K562 (cell line): Measurements from ENCODE around the gene LY6G6C. TPM values are rescaled to one million over a fixed set of nuclear protein-coding genes. Genes with fewer than 3 reads are reported as not detected.

Experiments
- ARNT ChIP-seq, 2 experiments: fragments of 450-650 bp; IDR thresholded peaks; 2 replicates each; pipeline ENCODE4 v1.6.1; 2016; ENCODE audit warnings: mild to moderate bottlenecking in 1 of 2
- CBFA2T2 ChIP-seq: fragments of 450-650 bp; conservative IDR thresholded peaks from 2 replicates; pipeline ENCODE4 v1.6.1; 2017; ENCODE audit warnings: mild to moderate bottlenecking
- ESRRA ChIP-seq: fragments of 450-650 bp; IDR thresholded peaks from 2 replicates; pipeline ENCODE4 v1.6.1; 2014; ENCODE audit warnings: low read depth, mild to moderate bottlenecking, moderate library complexity, borderline replicate concordance
- FOS ChIP-seq: IDR thresholded peaks from 3 replicates; pipeline ENCODE4 v1.6.1; 2011; ENCODE audit not compliant: insufficient read length; ENCODE audit errors: extremely low read depth
- KHSRP ChIP-seq: fragments of 450-650 bp; IDR thresholded peaks from 2 replicates; pipeline ENCODE4 v1.6.1; 2017
- PHB2 ChIP-seq: fragments of 450-650 bp; IDR thresholded peaks from 2 replicates; pipeline ENCODE4 v1.6.1; 2017; ENCODE audit warnings: low read depth
- PHF20 ChIP-seq: fragments of 450-650 bp; IDR thresholded peaks from 2 replicates; pipeline ENCODE4 v1.6.1; 2018; ENCODE audit not compliant: partially characterized antibody
- RAD21 ChIP-seq, 2 experiments: fragments of 250-450 bp in 1 of 2; fragments of 450-650 bp in 1 of 2; sonication (Bioruptor Pico) in 1 of 2; formaldehyde crosslinking in 1 of 2; IDR thresholded peaks in 1 of 2; conservative IDR thresholded peaks in 1 of 2; 2 replicates each; pipeline versions ENCODE4 v1.4.0 to v1.8.0; 2020 to 2022; ENCODE audit warnings: mild to moderate bottlenecking in 2 of 2, moderate library complexity in 1 of 2
- RB1 ChIP-seq: fragments of 450-650 bp; IDR thresholded peaks from 2 replicates; pipeline ENCODE4 v1.6.1; 2017; ENCODE audit warnings: low read depth, mild to moderate bottlenecking
- RBBP5 ChIP-seq: fragments of 200-600 bp; sonication (generic); IDR thresholded peaks from 2 replicates; pipeline ENCODE4 v1.6.1; 2012; ENCODE audit warnings: borderline replicate concordance, mild to moderate bottlenecking, low read length, control low read depth, inconsistent platforms; ENCODE audit not compliant: insufficient read depth, poor library complexity, severe bottlenecking
- RBM39 ChIP-seq: fragments of 200-400 bp; formaldehyde crosslinking; optimal IDR thresholded peaks from 2 replicates; pipeline ENCODE3; 2018; ENCODE audit warnings: low read depth, low read length
- SP2 ChIP-seq: IDR thresholded peaks from 2 replicates; pipeline ENCODE4 v1.6.1; 2011; ENCODE audit warnings: mild to moderate bottlenecking, low read depth, low read length, moderate library complexity; ENCODE audit not compliant: poor library complexity, severe bottlenecking; ENCODE audit errors: extremely low read depth
- ZNF347 ChIP-seq: fragments of 450-650 bp; formaldehyde crosslinking; IDR thresholded peaks from 2 replicates; pipeline ENCODE4 v1.4.0; 2020; ENCODE audit warnings: low read depth, mild to moderate bottlenecking, moderate library complexity
- ZNF551 ChIP-seq: fragments of 250-450 bp; sonication (Bioruptor Pico); IDR thresholded peaks from 2 replicates; pipeline ENCODE4 v1.5.0; 2021; ENCODE audit warnings: mild to moderate bottlenecking, moderate library complexity
- ZNF830 ChIP-seq: fragments of 250-450 bp; sonication (Bioruptor Pico); IDR thresholded peaks from 2 replicates; pipeline ENCODE4 v1.5.0; 2021; ENCODE audit warnings: mild to moderate bottlenecking
- polyA plus RNA-seq, 8 experiments: library from polyadenylated mRNA; depleted of rRNA in 4 of 8; stranded (reverse) in 5 of 8; unstranded in 3 of 8; fragments of >200 nt; fragmentation: Nextera tagmentation in 2 of 8; fragmentation: Illumina TruSeq in 1 of 8; extraction: Ambion mirVana in 2 of 8; extraction: Trizol in 1 of 8; gene quantifications; 2 replicates each; pipeline versions ENCODE4 v1.2.1 to v1.2.3, GENCODE V29; 2011 to 2014; ENCODE audit warnings: inconsistent platforms in 1 of 8, missing spikeins in 1 of 8
- total RNA-seq, 7 experiments: library from RNA; depleted of rRNA in 6 of 7; stranded (reverse); fragments of >200 nt in 6 of 7; fragmentation: Illumina TruSeq in 2 of 7; extraction: Trizol in 2 of 7; gene quantifications; 2 replicates each; pipeline versions ENCODE4 v1.2.1 to v1.2.3, GENCODE V29; 2011 to 2021; ENCODE audit warnings: low replicate concordance in 1 of 7
- TF ChIP-seq, protein P1 (sequence below), 3 experiments: fragments of 200-800 bp in 1 of 3; fragments of 250-450 bp in 1 of 3; fragments of 450-650 bp in 1 of 3; sonication (Bioruptor Pico) in 1 of 3; sonication (Bioruptor generic) in 1 of 3; formaldehyde crosslinking in 1 of 3; IDR thresholded peaks; 2 replicates each; pipeline versions ENCODE4 v1.6.1 to v1.8.0; 2016 to 2022; ENCODE audit warnings: mild to moderate bottlenecking in 2 of 3, missing genetic modification characterization in 2 of 3, missing compliant biosample characterization in 1 of 3, moderate library complexity in 1 of 3
- TF ChIP-seq, protein P2 (sequence below): fragments of 250-450 bp; sonication (Bioruptor Pico); IDR thresholded peaks from 2 replicates; pipeline ENCODE4 v1.5.0; 2022; ENCODE audit warnings: mild to moderate bottlenecking
- TF ChIP-seq, protein P3 (sequence below), 2 experiments: fragments of 450-650 bp; IDR thresholded peaks; 2 replicates each; pipeline ENCODE4 v1.6.1; 2018; ENCODE audit warnings: mild to moderate bottlenecking in 2 of 2, low read depth in 1 of 2; ENCODE audit not compliant: partially characterized antibody in 2 of 2

The LY6G6C gene
- total and polyA plus RNA-seq, 9 of the 15 experiments (the other 6 are each of a cell fraction or from before 2014, with no cell fraction given), result 0.06 to 0.20 TPM; not detected in 7

DNA sequence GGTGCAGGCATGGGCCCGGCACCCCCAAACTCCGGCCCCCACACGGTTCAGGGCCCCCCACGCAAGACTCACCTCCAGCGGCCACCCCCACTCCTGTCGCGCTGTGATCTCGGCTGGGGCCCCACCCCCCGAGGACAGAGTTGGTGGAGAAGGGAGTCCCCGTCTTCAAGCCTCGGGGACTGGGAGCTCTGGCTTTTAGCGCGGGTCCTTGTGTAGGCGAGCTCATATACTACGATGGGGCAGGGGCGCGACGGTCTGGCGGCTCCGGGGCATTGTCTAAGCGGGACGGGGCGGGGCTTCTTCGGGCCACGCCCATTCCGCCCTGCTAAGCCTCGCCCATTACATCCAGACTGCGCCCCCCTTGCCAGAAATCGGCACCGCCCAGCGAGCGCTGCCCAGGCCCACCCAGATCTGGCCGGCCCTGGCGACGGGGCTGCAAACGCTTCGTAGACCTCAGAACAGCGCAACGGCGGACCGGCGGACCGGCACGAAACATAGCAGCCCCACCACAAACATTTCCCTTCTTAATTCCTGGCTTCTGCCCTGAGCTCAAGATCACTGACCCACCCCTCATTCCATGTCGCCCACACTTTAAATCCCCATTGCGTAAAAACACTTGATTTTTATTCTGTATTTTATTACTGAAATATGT lies 8.6 kb upstream of the LY6G6C start (continued):
- TF ChIP-seq, protein P1, sequence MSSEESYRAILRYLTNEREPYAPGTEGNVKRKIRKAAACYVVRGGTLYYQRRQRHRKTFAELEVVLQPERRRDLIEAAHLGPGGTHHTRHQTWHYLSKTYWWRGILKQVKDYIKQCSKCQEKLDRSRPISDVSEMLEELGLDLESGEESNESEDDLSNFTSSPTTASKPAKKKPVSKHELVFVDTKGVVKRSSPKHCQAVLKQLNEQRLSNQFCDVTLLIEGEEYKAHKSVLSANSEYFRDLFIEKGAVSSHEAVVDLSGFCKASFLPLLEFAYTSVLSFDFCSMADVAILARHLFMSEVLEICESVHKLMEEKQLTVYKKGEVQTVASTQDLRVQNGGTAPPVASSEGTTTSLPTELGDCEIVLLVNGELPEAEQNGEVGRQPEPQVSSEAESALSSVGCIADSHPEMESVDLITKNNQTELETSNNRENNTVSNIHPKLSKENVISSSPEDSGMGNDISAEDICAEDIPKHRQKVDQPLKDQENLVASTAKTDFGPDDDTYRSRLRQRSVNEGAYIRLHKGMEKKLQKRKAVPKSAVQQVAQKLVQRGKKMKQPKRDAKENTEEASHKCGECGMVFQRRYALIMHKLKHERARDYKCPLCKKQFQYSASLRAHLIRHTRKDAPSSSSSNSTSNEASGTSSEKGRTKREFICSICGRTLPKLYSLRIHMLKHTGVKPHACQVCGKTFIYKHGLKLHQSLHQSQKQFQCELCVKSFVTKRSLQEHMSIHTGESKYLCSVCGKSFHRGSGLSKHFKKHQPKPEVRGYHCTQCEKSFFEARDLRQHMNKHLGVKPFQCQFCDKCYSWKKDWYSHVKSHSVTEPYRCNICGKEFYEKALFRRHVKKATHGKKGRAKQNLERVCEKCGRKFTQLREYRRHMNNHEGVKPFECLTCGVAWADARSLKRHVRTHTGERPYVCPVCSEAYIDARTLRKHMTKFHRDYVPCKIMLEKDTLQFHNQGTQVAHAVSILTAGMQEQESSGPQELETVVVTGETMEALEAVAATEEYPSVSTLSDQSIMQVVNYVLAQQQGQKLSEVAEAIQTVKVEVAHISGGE (CRISPR knock-in tag; IDR thresholded peaks at IDR 0.05), result peak in 1 of 3 experiments; percentile 48; a peak in 3 of 6 replicates
- TF ChIP-seq, protein P2, sequence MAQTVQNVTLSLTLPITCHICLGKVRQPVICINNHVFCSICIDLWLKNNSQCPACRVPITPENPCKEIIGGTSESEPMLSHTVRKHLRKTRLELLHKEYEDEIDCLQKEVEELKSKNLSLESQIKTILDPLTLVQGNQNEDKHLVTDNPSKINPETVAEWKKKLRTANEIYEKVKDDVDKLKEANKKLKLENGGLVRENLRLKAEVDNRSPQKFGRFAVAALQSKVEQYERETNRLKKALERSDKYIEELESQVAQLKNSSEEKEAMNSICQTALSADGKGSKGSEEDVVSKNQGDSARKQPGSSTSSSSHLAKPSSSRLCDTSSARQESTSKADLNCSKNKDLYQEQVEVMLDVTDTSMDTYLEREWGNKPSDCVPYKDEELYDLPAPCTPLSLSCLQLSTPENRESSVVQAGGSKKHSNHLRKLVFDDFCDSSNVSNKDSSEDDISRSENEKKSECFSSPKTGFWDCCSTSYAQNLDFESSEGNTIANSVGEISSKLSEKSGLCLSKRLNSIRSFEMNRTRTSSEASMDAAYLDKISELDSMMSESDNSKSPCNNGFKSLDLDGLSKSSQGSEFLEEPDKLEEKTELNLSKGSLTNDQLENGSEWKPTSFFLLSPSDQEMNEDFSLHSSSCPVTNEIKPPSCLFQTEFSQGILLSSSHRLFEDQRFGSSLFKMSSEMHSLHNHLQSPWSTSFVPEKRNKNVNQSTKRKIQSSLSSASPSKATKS, result peak; percentile 91
- TF ChIP-seq RB1 (no peak), CBFA2T2 (no peak), PHF20 (no peak), SP2 (peak; percentile 16), ZNF347 (CRISPR knock-in tag) (peak; percentile 96), KHSRP (peak; percentile 63), ZNF551 (CRISPR knock-in tag) (peak; percentile 96), RBBP5 (peak; percentile 22), ZNF830 (CRISPR knock-in tag) (peak; percentile 100), ARNT (IDR thresholded peaks at IDR 0.05) (no peak), RAD21 (CRISPR knock-in tag; conservative IDR thresholded peaks at IDR 0.05 in 1 of 2, IDR thresholded peaks at IDR 0.05 in 1 of 2) (peak; percentile 35 to 60), RBM39 (no peak), FOS (no peak), PHB2 (peak; percentile 60; the same call in 1 of the 2 replicates), ESRRA (no peak)
- TF ChIP-seq, protein P3, sequence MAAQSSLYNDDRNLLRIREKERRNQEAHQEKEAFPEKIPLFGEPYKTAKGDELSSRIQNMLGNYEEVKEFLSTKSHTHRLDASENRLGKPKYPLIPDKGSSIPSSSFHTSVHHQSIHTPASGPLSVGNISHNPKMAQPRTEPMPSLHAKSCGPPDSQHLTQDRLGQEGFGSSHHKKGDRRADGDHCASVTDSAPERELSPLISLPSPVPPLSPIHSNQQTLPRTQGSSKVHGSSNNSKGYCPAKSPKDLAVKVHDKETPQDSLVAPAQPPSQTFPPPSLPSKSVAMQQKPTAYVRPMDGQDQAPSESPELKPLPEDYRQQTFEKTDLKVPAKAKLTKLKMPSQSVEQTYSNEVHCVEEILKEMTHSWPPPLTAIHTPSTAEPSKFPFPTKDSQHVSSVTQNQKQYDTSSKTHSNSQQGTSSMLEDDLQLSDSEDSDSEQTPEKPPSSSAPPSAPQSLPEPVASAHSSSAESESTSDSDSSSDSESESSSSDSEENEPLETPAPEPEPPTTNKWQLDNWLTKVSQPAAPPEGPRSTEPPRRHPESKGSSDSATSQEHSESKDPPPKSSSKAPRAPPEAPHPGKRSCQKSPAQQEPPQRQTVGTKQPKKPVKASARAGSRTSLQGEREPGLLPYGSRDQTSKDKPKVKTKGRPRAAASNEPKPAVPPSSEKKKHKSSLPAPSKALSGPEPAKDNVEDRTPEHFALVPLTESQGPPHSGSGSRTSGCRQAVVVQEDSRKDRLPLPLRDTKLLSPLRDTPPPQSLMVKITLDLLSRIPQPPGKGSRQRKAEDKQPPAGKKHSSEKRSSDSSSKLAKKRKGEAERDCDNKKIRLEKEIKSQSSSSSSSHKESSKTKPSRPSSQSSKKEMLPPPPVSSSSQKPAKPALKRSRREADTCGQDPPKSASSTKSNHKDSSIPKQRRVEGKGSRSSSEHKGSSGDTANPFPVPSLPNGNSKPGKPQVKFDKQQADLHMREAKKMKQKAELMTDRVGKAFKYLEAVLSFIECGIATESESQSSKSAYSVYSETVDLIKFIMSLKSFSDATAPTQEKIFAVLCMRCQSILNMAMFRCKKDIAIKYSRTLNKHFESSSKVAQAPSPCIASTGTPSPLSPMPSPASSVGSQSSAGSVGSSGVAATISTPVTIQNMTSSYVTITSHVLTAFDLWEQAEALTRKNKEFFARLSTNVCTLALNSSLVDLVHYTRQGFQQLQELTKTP (IDR thresholded peaks at IDR 0.05; ENCODE audit: low read depth in 1 of 2, partially characterized antibody in 2 of 2), result no peak
